Calu3 (cell line): Measurements from ENCODE around the gene ZNF341. TPM values are rescaled to one million over a fixed set of nuclear protein-coding genes. Genes with fewer than 3 reads are reported as not detected.

Experiments
- BruUV-seq: library from RNA; stranded (reverse); fragments of 400-500 nt; replicated peaks from 2 replicates; lab custom pipeline; 2021; lab: Mats Ljungman, UMichigan
- CTCF ChIA-PET: fragments of 300-600 bp; sonication (Branson Sonifier 250); formaldehyde crosslinking; loops from one replicate; lab custom pipeline; 2022; ENCODE audit warnings: antibody characterized with exemption; lab: Charles Lee
- DNase-seq: peaks from one replicate; pipeline ENCODE4 v3.0.0; 2022
- H3K27ac Mint-ChIP-seq: one replicate; pipeline ENCODE4 v1.8.0; 2022; ENCODE audit warnings: mixed read lengths; ENCODE audit not compliant: unreplicated experiment
- H3K27me3 Mint-ChIP-seq: one replicate; pipeline ENCODE4 v1.8.0; 2022; ENCODE audit warnings: mixed read lengths; ENCODE audit not compliant: unreplicated experiment
- H3K36me3 Mint-ChIP-seq: one replicate; pipeline ENCODE4 v1.8.0; 2022; ENCODE audit warnings: mild to moderate bottlenecking, moderate library complexity, mixed read lengths; ENCODE audit not compliant: insufficient read depth, unreplicated experiment
- H3K4me1 Mint-ChIP-seq: one replicate; pipeline ENCODE4 v1.8.0; 2022; ENCODE audit warnings: mild to moderate bottlenecking, low read depth, mixed read lengths; ENCODE audit not compliant: unreplicated experiment
- H3K4me3 Mint-ChIP-seq: one replicate; pipeline ENCODE4 v1.8.0; 2022; ENCODE audit warnings: mild to moderate bottlenecking, low read depth, moderate library complexity, mixed read lengths; ENCODE audit not compliant: unreplicated experiment
- H3K9me3 Mint-ChIP-seq: one replicate; pipeline ENCODE4 v1.8.0; 2022; ENCODE audit warnings: low read depth, mixed read lengths; ENCODE audit not compliant: unreplicated experiment
- intact Hi-C: fragments of 100-400 bp; cut with micrococcal nuclease; formaldehyde crosslinking; loops from one replicate; pipeline ENCODE4 v1.10.0; 2022; ENCODE audit not compliant: unreplicated experiment
- total RNA-seq: library from RNA; stranded (reverse); gene quantifications from 2 replicates; pipeline ENCODE4 v1.2.3, GENCODE V29; 2022
- TF ChIP-seq, protein P1 (sequence below): fragments of 200-600 bp; IDR thresholded peaks from one replicate; pipeline ENCODE4 v1.8.0; 2022; ENCODE audit warnings: antibody characterized with exemption; ENCODE audit not compliant: unreplicated experiment

The ZNF341 gene
- total RNA-seq, 1 experiment from 2014 or later: 12.9 TPM

DNA sequence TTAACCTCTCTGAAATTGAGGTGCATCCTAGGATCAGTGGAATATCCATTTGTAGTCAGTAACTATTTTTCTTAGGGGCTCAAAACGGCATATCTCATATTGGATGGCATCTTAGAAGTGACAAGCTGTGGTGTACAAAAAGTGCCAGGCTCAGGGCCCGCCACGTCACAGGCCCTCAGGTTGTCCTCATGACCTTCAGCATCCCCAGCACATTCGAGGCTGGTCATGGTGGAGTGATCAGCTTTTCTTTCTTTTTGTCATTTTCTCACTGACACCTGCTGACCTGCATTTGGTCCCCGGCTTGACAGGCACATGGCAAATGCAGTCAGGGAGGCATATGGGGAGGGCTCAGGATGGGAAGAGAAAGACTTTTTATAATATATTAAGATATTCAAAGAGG is 38.5 kb upstream of the ZNF341 start:
- no TSS peak for BruUV-seq
- Mint-ChIP-seq H3K9me3 (no peaks in the 10 kb centered on the region), H3K4me1 (peaks cover 7% of the 10 kb centered on the region), H3K4me3 (no peak overlapping the region), H3K36me3 (no peaks in the 10 kb centered on the region), H3K27ac (no peak overlapping the region), H3K27me3 (no peaks in the 10 kb centered on the region)
- no peak for DNase-seq
- CTCF ChIA-PET: interaction anchor here (0.8 kb wide), 1 partner anchor 10 kb away, joined by 3 read pairs; no protein-coding TSS in a partner anchor
- intact Hi-C loops: no loop called here
- TF ChIP-seq, protein P1, sequence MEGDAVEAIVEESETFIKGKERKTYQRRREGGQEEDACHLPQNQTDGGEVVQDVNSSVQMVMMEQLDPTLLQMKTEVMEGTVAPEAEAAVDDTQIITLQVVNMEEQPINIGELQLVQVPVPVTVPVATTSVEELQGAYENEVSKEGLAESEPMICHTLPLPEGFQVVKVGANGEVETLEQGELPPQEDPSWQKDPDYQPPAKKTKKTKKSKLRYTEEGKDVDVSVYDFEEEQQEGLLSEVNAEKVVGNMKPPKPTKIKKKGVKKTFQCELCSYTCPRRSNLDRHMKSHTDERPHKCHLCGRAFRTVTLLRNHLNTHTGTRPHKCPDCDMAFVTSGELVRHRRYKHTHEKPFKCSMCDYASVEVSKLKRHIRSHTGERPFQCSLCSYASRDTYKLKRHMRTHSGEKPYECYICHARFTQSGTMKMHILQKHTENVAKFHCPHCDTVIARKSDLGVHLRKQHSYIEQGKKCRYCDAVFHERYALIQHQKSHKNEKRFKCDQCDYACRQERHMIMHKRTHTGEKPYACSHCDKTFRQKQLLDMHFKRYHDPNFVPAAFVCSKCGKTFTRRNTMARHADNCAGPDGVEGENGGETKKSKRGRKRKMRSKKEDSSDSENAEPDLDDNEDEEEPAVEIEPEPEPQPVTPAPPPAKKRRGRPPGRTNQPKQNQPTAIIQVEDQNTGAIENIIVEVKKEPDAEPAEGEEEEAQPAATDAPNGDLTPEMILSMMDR: no peak

DNA sequence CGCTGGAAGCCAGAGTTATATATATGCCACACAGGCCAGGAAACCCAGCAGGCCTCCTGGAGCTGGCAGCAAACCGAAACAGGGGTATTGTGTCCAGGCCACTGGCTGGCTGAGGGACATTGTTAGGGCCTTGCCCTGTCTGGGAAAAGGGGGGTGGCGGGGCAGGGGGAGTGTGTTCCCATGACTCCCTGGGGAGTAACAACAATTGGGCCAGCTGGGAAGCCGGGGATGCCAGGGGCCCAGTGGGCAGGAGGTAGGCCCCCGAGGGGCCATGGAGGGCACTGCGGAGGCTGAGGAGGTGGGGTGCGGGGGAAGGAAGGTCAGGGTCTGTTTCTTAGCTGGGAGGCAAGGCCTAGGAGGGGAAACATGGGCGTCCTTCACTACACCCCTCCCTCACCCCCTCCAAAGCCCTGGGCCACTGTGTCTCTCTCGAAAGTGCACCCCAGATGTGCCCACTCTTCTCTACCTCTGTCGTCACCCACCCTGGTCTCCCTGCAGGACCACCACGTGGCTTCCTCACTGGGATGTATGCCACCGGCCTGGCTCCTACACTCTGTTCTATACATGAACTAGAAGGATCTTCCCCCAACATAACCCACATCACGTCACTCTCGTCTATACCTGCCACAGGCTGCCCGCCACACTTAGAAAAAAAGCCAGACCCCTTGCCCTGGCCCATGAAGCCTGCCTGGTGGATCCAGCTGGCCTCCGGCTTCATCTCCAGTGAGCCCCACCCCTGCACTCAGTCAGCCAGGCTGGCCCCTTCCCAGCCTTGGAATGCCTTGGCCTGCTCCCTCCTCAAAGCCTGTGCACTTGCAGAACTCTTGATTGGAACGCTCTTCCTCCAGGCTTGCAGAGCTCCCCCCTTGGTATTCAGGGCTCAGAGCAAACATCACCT is 37.8 kb upstream of the ZNF341 start:
- no TSS peak for BruUV-seq
- H3K27me3 Mint-ChIP-seq: no peaks in the 10 kb centered on the region
- TF ChIP-seq, protein P1: no peak

GRCh38 chr20:33694639-33695012 is 37.2 kb upstream of the ZNF341 start:
- Mint-ChIP-seq H3K27me3 (no peaks in the 10 kb centered on the region), H3K9me3 (no peaks in the 10 kb centered on the region), H3K27ac (no peak overlapping the region), H3K4me1 (no peaks in the 10 kb centered on the region), H3K4me3 (no peak overlapping the region), H3K36me3 (no peaks in the 10 kb centered on the region)
- CTCF ChIA-PET: interaction anchor here (0.6 to 0.7 kb wide), 3 partner anchors 75 to 340 kb away, joined by 3 to 4 read pairs (median 4); no protein-coding TSS in a partner anchor
- intact Hi-C loops: no loop called here
- DNase-seq: no peak
- no TSS peak for BruUV-seq
- TF ChIP-seq, protein P1: no peak

More for the DNA sequence above, 37.8 kb upstream of the ZNF341 start:
- DNase-seq: no peak
- H3K4me1 Mint-ChIP-seq: peaks cover under 1% of the 10 kb centered on the region
- H3K4me3 Mint-ChIP-seq: no peak overlapping the region
- H3K36me3 Mint-ChIP-seq: no peaks in the 10 kb centered on the region
- H3K9me3 Mint-ChIP-seq: no peaks in the 10 kb centered on the region
- intact Hi-C loops: no loop called here
- no peak overlapping the region for H3K27ac Mint-ChIP-seq
- CTCF ChIA-PET: interaction anchor here (0.8 kb wide), 1 partner anchor 10 kb away, joined by 3 read pairs; no protein-coding TSS in a partner anchor

- intact Hi-C loops: no loop called here
- Mint-ChIP-seq H3K27me3 (no peaks in the 10 kb centered on the region), H3K27ac (no peak overlapping the region), H3K4me1 (no peaks in the 10 kb centered on the region), H3K36me3 (peaks cover 9% of the 10 kb centered on the region), H3K9me3 (peaks cover 2% of the 10 kb centered on the region), H3K4me3 (no peak overlapping the region)
- no peak for DNase-seq
- TF ChIP-seq, protein P1: no peak
- CTCF ChIA-PET: interaction anchor here (1.2 to 1.3 kb wide), 2 partner anchors 10 to 23 kb away, joined by 3 read pairs; no protein-coding TSS in a partner anchor
- BruUV-seq: no TSS peak
Observed at GRCh38 chr20:33696448-33696847, 35.3 kb upstream of the ZNF341 start.
